Left ventricle myocardium inferior (tissue), 1 donor: ENCODE measurements around the gene MTX1. TPM values are rescaled to one million over a fixed set of nuclear protein-coding genes. Genes with fewer than 3 reads are reported as not detected.
"Not testable (repeated sequence)": the region's sequence is repeated elsewhere in the genome, so short reads cannot be mapped to it uniquely, and the experiment has no call there.

Experiments
- DNase-seq: peaks from one replicate; pipeline ENCODE4 v3.0.0-alpha.2; 2020
- H3K27ac ChIP-seq: fragments of 200-600 bp; replicated peaks from 2 replicates; pipeline ENCODE4 v1.8.0; 2021
- H3K27me3 ChIP-seq: fragments of 200-600 bp; 2 replicates; pipeline ENCODE4 v1.8.0; 2021; ENCODE audit warnings: low read depth
- H3K36me3 ChIP-seq: fragments of 200-600 bp; 2 replicates; pipeline ENCODE4 v1.8.0; 2021
- H3K4me1 ChIP-seq: fragments of 200-600 bp; 2 replicates; pipeline ENCODE4 v1.8.0; 2021
- H3K4me3 ChIP-seq: fragments of 200-600 bp; 2 replicates; pipeline ENCODE4 v1.8.0; 2021; ENCODE audit warnings: mild to moderate bottlenecking, moderate library complexity
- H3K9me3 ChIP-seq: fragments of 200-600 bp; replicated peaks from 2 replicates; pipeline ENCODE4 v1.8.0; 2021
- intact Hi-C: fragments of 100-400 bp; cut with micrococcal nuclease; formaldehyde crosslinking; loops from one replicate; pipeline ENCODE4 v1.11.0; 2022
- total RNA-seq: library from RNA; stranded (reverse); fragmentation: NEBNext Ultra II Directional; extraction: Animal tissue kit (Norgen Biotek cat#: 25700); gene quantifications from one replicate; pipeline ENCODE4 v1.2.1, GENCODE V29; 2021
- TF ChIP-seq, protein P1 (sequence below): fragments of 200-600 bp; IDR thresholded peaks from 2 replicates; pipeline ENCODE4 v1.8.0; 2021; ENCODE audit warnings: antibody characterized with exemption, mild to moderate bottlenecking, borderline replicate concordance
- donor health status: DM: no; HTN: yes; CAD: no; lungs with severe emphysema.

MTX1 gene
- total RNA-seq, 1 donor from 2014 or later = 18.0 TPM

DNA sequence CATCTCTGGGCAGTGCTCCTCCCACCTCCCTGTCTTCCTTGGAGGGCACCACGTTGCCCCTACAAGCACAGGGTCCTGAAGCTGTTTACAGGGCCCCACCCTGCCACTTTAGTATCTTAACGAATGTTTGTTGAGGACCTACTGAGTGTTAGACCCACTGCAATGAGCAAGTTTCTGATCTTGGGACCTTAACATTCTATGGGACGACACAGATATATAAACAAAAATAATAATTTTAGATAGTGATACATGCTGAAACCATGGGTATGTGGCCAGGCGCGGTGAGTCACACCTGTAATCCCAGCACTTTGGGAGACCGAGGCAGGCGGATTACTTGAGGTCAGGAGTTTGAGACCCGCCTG lies 36.6 kb downstream of the MTX1 start:
- TF ChIP-seq, protein P1, sequence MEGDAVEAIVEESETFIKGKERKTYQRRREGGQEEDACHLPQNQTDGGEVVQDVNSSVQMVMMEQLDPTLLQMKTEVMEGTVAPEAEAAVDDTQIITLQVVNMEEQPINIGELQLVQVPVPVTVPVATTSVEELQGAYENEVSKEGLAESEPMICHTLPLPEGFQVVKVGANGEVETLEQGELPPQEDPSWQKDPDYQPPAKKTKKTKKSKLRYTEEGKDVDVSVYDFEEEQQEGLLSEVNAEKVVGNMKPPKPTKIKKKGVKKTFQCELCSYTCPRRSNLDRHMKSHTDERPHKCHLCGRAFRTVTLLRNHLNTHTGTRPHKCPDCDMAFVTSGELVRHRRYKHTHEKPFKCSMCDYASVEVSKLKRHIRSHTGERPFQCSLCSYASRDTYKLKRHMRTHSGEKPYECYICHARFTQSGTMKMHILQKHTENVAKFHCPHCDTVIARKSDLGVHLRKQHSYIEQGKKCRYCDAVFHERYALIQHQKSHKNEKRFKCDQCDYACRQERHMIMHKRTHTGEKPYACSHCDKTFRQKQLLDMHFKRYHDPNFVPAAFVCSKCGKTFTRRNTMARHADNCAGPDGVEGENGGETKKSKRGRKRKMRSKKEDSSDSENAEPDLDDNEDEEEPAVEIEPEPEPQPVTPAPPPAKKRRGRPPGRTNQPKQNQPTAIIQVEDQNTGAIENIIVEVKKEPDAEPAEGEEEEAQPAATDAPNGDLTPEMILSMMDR = no peak
- no peak for DNase-seq
- H3K9me3 ChIP-seq = no peaks in the 10 kb centered on the region
- peaks cover 16% of the 10 kb centered on the region for H3K36me3 ChIP-seq
- peak overlapping the region; percentile 74 for H3K4me3 ChIP-seq
- H3K27me3 ChIP-seq = no peaks in the 10 kb centered on the region
- intact Hi-C loops = no loop called here
- peak overlapping the region; percentile 94 for H3K27ac ChIP-seq
- peaks cover 38% of the 10 kb centered on the region for H3K4me1 ChIP-seq

DNA sequence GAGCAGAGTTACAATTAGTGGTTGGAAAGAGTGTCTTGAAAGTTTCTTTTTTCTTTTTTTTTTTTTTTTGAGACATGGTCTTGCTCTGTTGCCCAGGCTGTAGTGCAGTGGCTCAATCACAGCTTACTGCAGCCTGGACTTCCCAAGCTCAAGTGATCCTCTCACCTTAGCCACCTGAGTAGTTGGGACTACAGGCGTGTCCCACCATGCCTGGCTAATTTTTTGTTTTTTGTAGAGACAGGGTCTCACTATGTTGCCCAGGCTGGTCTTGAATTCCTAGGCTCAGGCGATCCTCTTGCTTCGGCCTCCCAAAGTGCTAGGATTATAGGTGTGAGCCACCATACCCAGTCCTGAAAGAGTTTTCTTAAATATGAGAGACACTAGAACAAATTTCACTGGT lies 38.3 kb downstream of the MTX1 start:
- H3K9me3 ChIP-seq, H3K27me3 ChIP-seq, DNase-seq, intact Hi-C loops, H3K4me3 ChIP-seq, H3K27ac ChIP-seq: not testable (repeated sequence)
- peaks cover 16% of the 10 kb centered on the region for H3K36me3 ChIP-seq
- H3K4me1 ChIP-seq = peaks cover 39% of the 10 kb centered on the region

DNA sequence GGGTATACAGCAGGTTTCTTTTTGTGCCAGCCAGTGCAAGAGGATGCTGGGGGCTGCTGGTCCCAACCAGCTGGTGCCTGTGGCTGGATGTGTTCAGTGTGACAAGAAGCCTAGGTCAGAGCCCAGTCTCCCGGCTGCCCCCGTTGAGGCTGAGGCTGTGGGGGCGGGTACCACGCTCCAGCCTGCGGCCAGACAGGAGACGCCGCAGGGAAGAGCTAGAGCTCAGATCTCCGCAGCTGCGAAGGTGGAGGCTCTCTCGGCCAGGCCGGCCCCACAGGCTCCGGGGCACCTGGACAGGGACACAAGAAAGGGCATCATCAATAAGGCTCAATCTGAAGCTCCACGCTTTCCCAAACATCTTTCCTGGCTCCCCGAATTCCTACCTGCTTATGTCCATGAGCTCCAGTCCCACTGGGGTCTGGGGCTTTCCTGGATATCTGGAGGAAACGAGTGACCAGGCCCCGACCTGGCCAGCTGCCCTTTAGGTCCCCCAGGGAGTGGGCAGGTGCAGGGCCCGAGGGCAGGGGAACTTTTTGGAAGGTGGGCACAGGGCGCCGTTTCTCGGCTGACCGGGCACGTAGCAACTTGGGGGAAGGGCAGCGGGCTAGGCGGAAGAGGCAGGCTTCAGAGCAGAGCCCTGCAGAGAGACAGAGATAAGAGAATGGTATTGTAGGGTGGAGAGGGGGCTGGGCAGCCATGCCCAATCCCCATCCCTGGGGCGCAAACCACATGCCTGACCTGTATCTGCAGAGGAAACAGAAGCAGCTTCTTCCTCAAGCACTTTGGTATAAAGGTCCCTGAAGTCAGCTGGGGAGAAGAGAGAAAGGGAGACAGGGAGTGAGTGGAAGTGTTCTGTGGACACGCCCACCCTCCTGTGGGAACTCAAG lies 39.4 kb downstream of the MTX1 start:
- no peak for DNase-seq
- H3K4me1 ChIP-seq = peaks cover 33% of the 10 kb centered on the region
- H3K27ac ChIP-seq = no peak overlapping the region
- TF ChIP-seq, protein P1 = no peak
- H3K27me3 ChIP-seq = no peaks in the 10 kb centered on the region
- intact Hi-C loops = no loop called here
- H3K36me3 ChIP-seq = peaks cover 16% of the 10 kb centered on the region
- H3K4me3 ChIP-seq = no peak overlapping the region
- H3K9me3 ChIP-seq = no peaks in the 10 kb centered on the region

DNA sequence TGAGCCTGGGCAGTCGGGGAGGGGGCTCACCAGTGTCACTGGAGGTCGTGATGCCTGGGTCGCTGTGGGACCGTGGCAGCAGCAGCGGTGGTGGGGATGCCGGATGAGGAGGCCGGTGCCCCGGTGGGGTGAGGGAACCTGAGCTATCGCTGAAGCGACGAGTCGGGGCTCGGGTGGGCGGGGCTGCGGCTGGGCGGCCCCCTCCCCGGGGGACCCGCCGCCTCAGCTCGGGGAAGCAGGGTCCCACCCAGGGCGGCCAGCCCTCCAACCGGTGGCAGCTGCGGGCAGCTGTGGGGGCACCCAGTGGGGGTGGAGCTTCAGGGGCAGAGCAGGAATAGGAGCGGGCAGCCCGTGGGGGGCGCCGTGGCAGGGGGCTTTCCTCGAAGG lies 41.7 kb downstream of the MTX1 start:
- TF ChIP-seq, protein P1 = no peak
- peak overlapping the region; percentile 55 for H3K4me3 ChIP-seq
- peak overlapping the region; percentile 70 for H3K27ac ChIP-seq
- H3K9me3 ChIP-seq = no peaks in the 10 kb centered on the region
- peaks cover 16% of the 10 kb centered on the region for H3K36me3 ChIP-seq
- intact Hi-C loops = no loop called here
- peaks cover 39% of the 10 kb centered on the region for H3K4me1 ChIP-seq
- DNase-seq = no peak
- H3K27me3 ChIP-seq = no peaks in the 10 kb centered on the region

DNA sequence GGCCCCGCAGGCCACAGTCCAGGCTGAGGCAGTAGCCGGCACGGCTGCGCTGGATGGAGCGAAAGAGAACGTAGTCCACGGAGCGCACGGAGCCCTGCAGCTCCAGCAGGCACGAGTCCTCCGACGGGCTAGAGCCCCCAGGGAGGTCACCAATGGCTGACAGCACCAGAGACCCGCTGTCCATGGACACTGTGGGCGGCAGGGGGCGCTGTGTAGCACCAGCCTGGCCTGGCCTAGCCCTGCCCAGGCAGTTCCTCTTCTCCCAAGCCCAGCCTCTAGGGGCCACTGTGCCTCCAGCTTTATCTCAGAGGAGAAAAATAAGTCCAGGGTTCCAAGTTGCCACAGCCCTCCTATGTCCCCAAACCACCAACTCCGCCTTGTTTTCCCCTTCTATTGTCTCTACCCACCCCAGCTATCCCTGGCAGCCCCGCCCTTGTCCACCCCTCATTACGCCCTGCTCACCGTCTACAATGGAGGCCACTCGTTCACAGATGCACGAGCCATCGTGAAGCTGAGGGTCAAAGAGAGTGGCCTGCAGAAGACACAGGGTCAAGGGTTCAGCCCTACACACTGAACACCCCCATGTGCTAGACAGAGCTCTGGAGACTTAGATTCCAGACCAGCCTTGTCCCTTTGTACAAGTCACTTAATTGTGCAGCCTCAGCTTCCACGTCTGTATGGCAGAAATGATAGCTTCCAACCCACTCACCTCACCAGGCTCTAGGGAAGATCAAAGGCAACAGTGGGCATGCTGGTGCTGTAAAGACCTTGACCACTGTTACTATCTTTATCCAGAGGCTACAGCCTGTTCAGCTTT lies 42.3 kb downstream of the MTX1 start:
- Histone ChIP-seq H3K36me3 (peaks cover 16% of the 10 kb centered on the region), H3K27me3 (no peaks in the 10 kb centered on the region), H3K9me3 (no peaks in the 10 kb centered on the region), H3K4me3 (peak overlapping the region; percentile 55), H3K27ac (peak overlapping the region; percentile 70), H3K4me1 (peaks cover 41% of the 10 kb centered on the region)
- TF ChIP-seq, protein P1 = peak; percentile 100
- DNase-seq = peak; percentile 92
- intact Hi-C loops = no loop called here
